WTC11 (cell line): ENCODE data around the gene PRSS27. TPM values are rescaled to one million over a fixed set of nuclear protein-coding genes. Genes with fewer than 3 reads are reported as not detected.

Experiments used
- ATAC-seq: fragments of 200-7000 bp; cut with Tn5 transposase; 2 replicates; pipeline ENCODE4 v1.10.0; 2021; ENCODE audit warnings: mild to moderate bottlenecking, moderate library complexity
- CTCF ChIA-PET: fragments of 300-600 bp; sonication (Branson Sonifier 250); formaldehyde crosslinking; loops from one replicate; lab custom pipeline; 2021; ENCODE audit warnings: antibody characterized with exemption; lab: Charles Lee
- POLR2A ChIA-PET: fragments of 350-600 bp; sonication (Branson Sonifier 250); formaldehyde crosslinking; loops from one replicate; lab custom pipeline; 2021; ENCODE audit warnings: antibody characterized with exemption; lab: Charles Lee
- DNase-seq: peaks from one replicate; pipeline ENCODE4 v3.0.0; 2021; ENCODE audit warnings: low spot score
- H3K27ac Mint-ChIP-seq: 2 replicates; pipeline ENCODE4 v1.8.0; 2021; ENCODE audit warnings: mixed read lengths
- H3K27me3 Mint-ChIP-seq: 2 replicates; pipeline ENCODE4 v1.8.0; 2021; ENCODE audit warnings: low read depth, mild to moderate bottlenecking, moderate library complexity, mixed read lengths
- H3K36me3 Mint-ChIP-seq: 2 replicates; pipeline ENCODE4 v1.8.0; 2021; ENCODE audit warnings: mixed read lengths
- H3K4me1 Mint-ChIP-seq: 2 replicates; pipeline ENCODE4 v1.8.0; 2022; ENCODE audit warnings: mixed read lengths
- H3K4me3 Mint-ChIP-seq: 2 replicates; pipeline ENCODE4 v1.8.0; 2021; ENCODE audit warnings: mild to moderate bottlenecking, moderate library complexity, mixed read lengths
- H3K9me3 Mint-ChIP-seq: 2 replicates; pipeline ENCODE4 v1.8.0; 2021; ENCODE audit warnings: mixed read lengths
- ATF6 ChIP-seq: sonication (generic); formaldehyde crosslinking; IDR thresholded peaks from 2 replicates; pipeline ENCODE4 v1.8.1; 2023; ENCODE audit warnings: mild to moderate bottlenecking, missing genetic modification reagents
- CREB1 ChIP-seq: sonication (generic); formaldehyde crosslinking; IDR thresholded peaks from 2 replicates; pipeline ENCODE4 v1.8.0; 2023; ENCODE audit warnings: mild to moderate bottlenecking, missing genetic modification reagents
- E2F4 ChIP-seq: sonication (generic); formaldehyde crosslinking; IDR thresholded peaks from 2 replicates; pipeline ENCODE4 v1.8.1; 2022; ENCODE audit warnings: low read depth, mild to moderate bottlenecking, moderate library complexity, missing genetic modification reagents, borderline replicate concordance
- E2F5 ChIP-seq: sonication (generic); formaldehyde crosslinking; IDR thresholded peaks from 2 replicates; pipeline ENCODE4 v1.8.1; 2022; ENCODE audit warnings: mild to moderate bottlenecking, moderate library complexity, missing genetic modification reagents
- GABPB1 ChIP-seq: sonication (generic); formaldehyde crosslinking; IDR thresholded peaks from 2 replicates; pipeline ENCODE4 v1.8.1; 2023; ENCODE audit warnings: mild to moderate bottlenecking, missing genetic modification reagents
- KAT7 ChIP-seq: sonication (generic); formaldehyde crosslinking; IDR thresholded peaks from 2 replicates; pipeline ENCODE4 v1.8.1; 2023; ENCODE audit warnings: missing genetic modification reagents, mild to moderate bottlenecking, borderline replicate concordance
- MXD4 ChIP-seq: fragments of 250-450 bp; sonication (Bioruptor Pico); IDR thresholded peaks from 2 replicates; pipeline ENCODE4 v1.8.0; 2021; ENCODE audit warnings: mild to moderate bottlenecking, moderate library complexity, borderline replicate concordance
- NR3C1 ChIP-seq: sonication (generic); formaldehyde crosslinking; conservative IDR thresholded peaks from 2 replicates; pipeline ENCODE4 v1.8.1; 2023; ENCODE audit warnings: low read depth, mild to moderate bottlenecking, missing genetic modification reagents
- PREB ChIP-seq: sonication (generic); formaldehyde crosslinking; IDR thresholded peaks from 2 replicates; pipeline ENCODE4 v1.8.1; 2022; ENCODE audit warnings: mild to moderate bottlenecking, missing genetic modification reagents, moderate library complexity, borderline replicate concordance
- PRRX2 ChIP-seq: fragments of 250-450 bp; sonication (Bioruptor Pico); IDR thresholded peaks from 2 replicates; pipeline ENCODE4 v1.8.0; 2021; ENCODE audit warnings: mild to moderate bottlenecking
- SP1 ChIP-seq: sonication (generic); formaldehyde crosslinking; conservative IDR thresholded peaks from 2 replicates; pipeline ENCODE4 v1.8.1; 2022; ENCODE audit warnings: missing genetic modification reagents
- USF1 ChIP-seq: sonication (generic); formaldehyde crosslinking; IDR thresholded peaks from 2 replicates; pipeline ENCODE4 v1.8.0; 2022; ENCODE audit warnings: mild to moderate bottlenecking, missing genetic modification reagents
- ZNF232 ChIP-seq: sonication (generic); formaldehyde crosslinking; IDR thresholded peaks from 2 replicates; pipeline ENCODE4 v1.8.0; 2022; ENCODE audit warnings: mild to moderate bottlenecking, missing genetic modification reagents
- ZNF512 ChIP-seq: sonication (generic); formaldehyde crosslinking; IDR thresholded peaks from 2 replicates; pipeline ENCODE4 v1.8.1; 2022; ENCODE audit warnings: missing genetic modification reagents, borderline replicate concordance
- ZNF671 ChIP-seq: fragments of 250-450 bp; sonication (Bioruptor Pico); IDR thresholded peaks from 2 replicates; pipeline ENCODE4 v1.8.0; 2021; ENCODE audit warnings: mild to moderate bottlenecking
- total RNA-seq: library from RNA; stranded (reverse); gene quantifications from 3 replicates; pipeline ENCODE4 v1.2.3, GENCODE V29; 2021
- TF ChIP-seq, protein P1 (sequence below): sonication (generic); formaldehyde crosslinking; IDR thresholded peaks from 2 replicates; pipeline ENCODE4 v1.8.1; 2023; ENCODE audit warnings: mild to moderate bottlenecking, missing genetic modification reagents
- TF ChIP-seq, protein P2 (sequence below): fragments of 250-450 bp; sonication (Bioruptor Pico); IDR thresholded peaks from 2 replicates; pipeline ENCODE4 v1.9.0; 2021; ENCODE audit warnings: mild to moderate bottlenecking
- TF ChIP-seq, protein P3 (sequence below): sonication (generic); formaldehyde crosslinking; IDR thresholded peaks from 2 replicates; pipeline ENCODE4 v1.8.0; 2023; ENCODE audit warnings: missing genetic modification reagents, mild to moderate bottlenecking, borderline replicate concordance

The PRSS27 gene
- total RNA-seq, 1 experiment from 2014 or later: 5.1 TPM

GRCh38 chr16:2717383-2718263 lies 2.4 kb downstream of the PRSS27 start (continued):
- TF ChIP-seq PREB (no peak), E2F4 (no peak), E2F5 (CRISPR knock-in tag) (no peak), ATF6 (CRISPR knock-in tag) (no peak), PRRX2 (CRISPR knock-in tag) (no peak), USF1 (CRISPR knock-in tag) (no peak), NR3C1 (CRISPR knock-in tag) (no peak), ZNF512 (no peak), CREB1 (CRISPR knock-in tag) (no peak), KAT7 (CRISPR knock-in tag) (no peak)
- TF ChIP-seq, protein P1, sequence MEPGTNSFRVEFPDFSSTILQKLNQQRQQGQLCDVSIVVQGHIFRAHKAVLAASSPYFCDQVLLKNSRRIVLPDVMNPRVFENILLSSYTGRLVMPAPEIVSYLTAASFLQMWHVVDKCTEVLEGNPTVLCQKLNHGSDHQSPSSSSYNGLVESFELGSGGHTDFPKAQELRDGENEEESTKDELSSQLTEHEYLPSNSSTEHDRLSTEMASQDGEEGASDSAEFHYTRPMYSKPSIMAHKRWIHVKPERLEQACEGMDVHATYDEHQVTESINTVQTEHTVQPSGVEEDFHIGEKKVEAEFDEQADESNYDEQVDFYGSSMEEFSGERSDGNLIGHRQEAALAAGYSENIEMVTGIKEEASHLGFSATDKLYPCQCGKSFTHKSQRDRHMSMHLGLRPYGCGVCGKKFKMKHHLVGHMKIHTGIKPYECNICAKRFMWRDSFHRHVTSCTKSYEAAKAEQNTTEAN (CRISPR knock-in tag): no peak
- TF ChIP-seq, all 79 proteins: peak for 0

DNA sequence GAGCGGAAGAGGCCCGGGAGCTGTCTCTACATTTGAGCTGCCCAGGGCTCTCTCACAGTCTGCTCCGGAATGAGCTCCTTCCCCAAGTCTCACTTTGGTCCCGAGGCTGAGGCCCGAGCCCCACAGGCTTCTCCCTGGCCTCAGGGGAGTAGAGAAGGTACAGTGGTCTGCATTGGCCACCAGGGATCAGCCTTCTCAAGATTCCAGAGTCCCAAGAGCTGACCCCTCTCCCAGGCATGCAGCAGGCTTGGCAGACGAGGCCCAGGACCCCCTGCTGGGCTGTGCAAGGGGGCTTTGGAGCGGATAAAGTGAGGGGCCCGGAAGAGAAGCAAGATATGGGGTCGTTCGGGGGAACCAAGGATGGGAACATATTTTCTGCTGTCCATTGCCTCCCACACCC lies 3.1 kb downstream of the PRSS27 start:
- CTCF ChIA-PET: interaction anchor here (0.6 to 1.4 kb wide), 2 partner anchors 53 to 201 kb away, joined by 3 read pairs; no protein-coding TSS in a partner anchor
- no peaks in the 10 kb centered on the region for H3K9me3 Mint-ChIP-seq
- POLR2A ChIA-PET: interaction anchor here (0.6 kb wide), 1 partner anchor 34 kb away, joined by 4 read pairs; no protein-coding TSS in a partner anchor
- H3K36me3 Mint-ChIP-seq: no peaks in the 10 kb centered on the region
- H3K4me3 Mint-ChIP-seq: no peak overlapping the region
- H3K27me3 Mint-ChIP-seq: no peaks in the 10 kb centered on the region
- no peak for DNase-seq
- no peak for ATAC-seq
- H3K27ac Mint-ChIP-seq: no peak overlapping the region
- H3K4me1 Mint-ChIP-seq: peaks cover 6% of the 10 kb centered on the region; the same call in 1 of the 2 replicates
- TF ChIP-seq ZNF232 (no peak), ZNF671 (no peak), SP1 (CRISPR knock-in tag) (no peak), MXD4 (CRISPR knock-in tag) (no peak), PREB (no peak), GABPB1 (CRISPR knock-in tag) (no peak)
- TF ChIP-seq, protein P2, sequence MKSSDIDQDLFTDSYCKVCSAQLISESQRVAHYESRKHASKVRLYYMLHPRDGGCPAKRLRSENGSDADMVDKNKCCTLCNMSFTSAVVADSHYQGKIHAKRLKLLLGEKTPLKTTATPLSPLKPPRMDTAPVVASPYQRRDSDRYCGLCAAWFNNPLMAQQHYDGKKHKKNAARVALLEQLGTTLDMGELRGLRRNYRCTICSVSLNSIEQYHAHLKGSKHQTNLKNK (CRISPR knock-in tag): no peak
- TF ChIP-seq, protein P3, sequence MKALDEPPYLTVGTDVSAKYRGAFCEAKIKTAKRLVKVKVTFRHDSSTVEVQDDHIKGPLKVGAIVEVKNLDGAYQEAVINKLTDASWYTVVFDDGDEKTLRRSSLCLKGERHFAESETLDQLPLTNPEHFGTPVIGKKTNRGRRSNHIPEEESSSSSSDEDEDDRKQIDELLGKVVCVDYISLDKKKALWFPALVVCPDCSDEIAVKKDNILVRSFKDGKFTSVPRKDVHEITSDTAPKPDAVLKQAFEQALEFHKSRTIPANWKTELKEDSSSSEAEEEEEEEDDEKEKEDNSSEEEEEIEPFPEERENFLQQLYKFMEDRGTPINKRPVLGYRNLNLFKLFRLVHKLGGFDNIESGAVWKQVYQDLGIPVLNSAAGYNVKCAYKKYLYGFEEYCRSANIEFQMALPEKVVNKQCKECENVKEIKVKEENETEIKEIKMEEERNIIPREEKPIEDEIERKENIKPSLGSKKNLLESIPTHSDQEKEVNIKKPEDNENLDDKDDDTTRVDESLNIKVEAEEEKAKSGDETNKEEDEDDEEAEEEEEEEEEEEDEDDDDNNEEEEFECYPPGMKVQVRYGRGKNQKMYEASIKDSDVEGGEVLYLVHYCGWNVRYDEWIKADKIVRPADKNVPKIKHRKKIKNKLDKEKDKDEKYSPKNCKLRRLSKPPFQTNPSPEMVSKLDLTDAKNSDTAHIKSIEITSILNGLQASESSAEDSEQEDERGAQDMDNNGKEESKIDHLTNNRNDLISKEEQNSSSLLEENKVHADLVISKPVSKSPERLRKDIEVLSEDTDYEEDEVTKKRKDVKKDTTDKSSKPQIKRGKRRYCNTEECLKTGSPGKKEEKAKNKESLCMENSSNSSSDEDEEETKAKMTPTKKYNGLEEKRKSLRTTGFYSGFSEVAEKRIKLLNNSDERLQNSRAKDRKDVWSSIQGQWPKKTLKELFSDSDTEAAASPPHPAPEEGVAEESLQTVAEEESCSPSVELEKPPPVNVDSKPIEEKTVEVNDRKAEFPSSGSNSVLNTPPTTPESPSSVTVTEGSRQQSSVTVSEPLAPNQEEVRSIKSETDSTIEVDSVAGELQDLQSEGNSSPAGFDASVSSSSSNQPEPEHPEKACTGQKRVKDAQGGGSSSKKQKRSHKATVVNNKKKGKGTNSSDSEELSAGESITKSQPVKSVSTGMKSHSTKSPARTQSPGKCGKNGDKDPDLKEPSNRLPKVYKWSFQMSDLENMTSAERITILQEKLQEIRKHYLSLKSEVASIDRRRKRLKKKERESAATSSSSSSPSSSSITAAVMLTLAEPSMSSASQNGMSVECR (CRISPR knock-in tag): no peak
